Measurements from ENCODE around the gene RBMS1. TPM values are rescaled to one million over a fixed set of nuclear protein-coding genes. Genes with fewer than 3 reads are reported as not detected.

RBMS1 gene
- total and polyA plus RNA-seq, 4 donors: 7.9 to 23.5 (median 15.5) TPM

DNA sequence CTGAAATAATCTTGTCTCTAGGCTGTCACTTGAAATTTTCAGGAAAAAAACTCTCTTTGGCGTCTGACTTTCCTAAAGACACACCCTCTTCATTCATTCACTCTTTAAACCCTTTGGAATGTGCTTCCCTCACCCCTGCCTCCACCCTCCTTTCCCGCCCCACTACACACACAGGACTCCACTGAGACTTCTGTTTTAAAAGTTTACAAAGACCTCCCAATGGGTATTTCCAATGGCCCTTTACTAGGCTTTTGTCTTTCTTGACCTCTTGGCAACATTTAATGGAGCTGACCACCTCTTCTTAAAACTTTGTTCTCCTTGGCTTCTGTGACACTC lies 96.1 kb downstream of the RBMS1 start:
- Histone ChIP-seq H3K27ac (ENCODE audit: low read depth in 1 of 2, low read length in 2 of 2) (no peak overlapping the region), H3K4me1 (ENCODE audit: control insufficient read depth in 4 of 4, insufficient read depth in 4 of 4, low read length in 3 of 4) (no peaks in the 10 kb centered on the region), H3K36me3 (ENCODE audit: control insufficient read depth in 4 of 4, insufficient read depth in 3 of 4, low read depth in 1 of 4, low read length in 3 of 4) (no peaks in the 10 kb centered on the region), H3K9me3 (ENCODE audit: control insufficient read depth in 4 of 4, low read length in 3 of 4) (no peaks in the 10 kb centered on the region), H3K27me3 (ENCODE audit: control insufficient read depth in 4 of 4, insufficient read depth in 4 of 4, low read length in 3 of 4) (no peaks in the 10 kb centered on the region), H3K9ac (ENCODE audit: low read depth in 1 of 2, low read length in 2 of 2) (no peak overlapping the region), H3K4me3 (ENCODE audit: low read depth in 1 of 3, low read length in 3 of 3) (no peak overlapping the region)
- DNase-seq (ENCODE audit: low spot score): no peak
- 56% methylated on average over 2 of the region's 2 CpGs for WGBS
- TF ChIP-seq HNF4G (IDR thresholded peaks at IDR 0.05): no peak

GRCh38 chr2:160394153-160394552 lies 99.5 kb downstream of the RBMS1 start:
- 73% methylated on average over 1 of the region's 1 CpG for WGBS
- H3K27ac ChIP-seq (ENCODE audit: low read depth in 1 of 2, low read length in 2 of 2): no peak overlapping the region
- H3K27me3 ChIP-seq (ENCODE audit: control insufficient read depth in 4 of 4, insufficient read depth in 4 of 4, low read length in 3 of 4): no peaks in the 10 kb centered on the region
- no peaks in the 10 kb centered on the region for H3K9me3 ChIP-seq (ENCODE audit: control insufficient read depth in 4 of 4, low read length in 3 of 4)
- no peaks in the 10 kb centered on the region for H3K36me3 ChIP-seq (ENCODE audit: control insufficient read depth in 4 of 4, insufficient read depth in 3 of 4, low read depth in 1 of 4, low read length in 3 of 4)
- TF ChIP-seq CTCF (IDR thresholded peaks at IDR 0.05; ENCODE audit: low read depth, low read length, missing input control) (no peak), NR2F2 (IDR thresholded peaks at IDR 0.05) (no peak), GABPA (IDR thresholded peaks at IDR 0.05 in 1 of 2, conservative IDR thresholded peaks at IDR 0.05 in 1 of 2) (no peak), TAF1 (conservative IDR thresholded peaks at IDR 0.05) (no peak), YY1 (IDR thresholded peaks at IDR 0.05) (no peak), SP1 (IDR thresholded peaks at IDR 0.05) (no peak), FOXA1 (IDR thresholded peaks at IDR 0.05) (no peak), RXRA (IDR thresholded peaks at IDR 0.05) (no peak), JUND (IDR thresholded peaks at IDR 0.05) (no peak), HNF4A (conservative IDR thresholded peaks at IDR 0.05) (no peak), RAD21 (IDR thresholded peaks at IDR 0.05) (no peak), FOXA2 (IDR thresholded peaks at IDR 0.05) (no peak), HNF4G (IDR thresholded peaks at IDR 0.05) (no peak)
- TF ChIP-seq, protein P1, sequence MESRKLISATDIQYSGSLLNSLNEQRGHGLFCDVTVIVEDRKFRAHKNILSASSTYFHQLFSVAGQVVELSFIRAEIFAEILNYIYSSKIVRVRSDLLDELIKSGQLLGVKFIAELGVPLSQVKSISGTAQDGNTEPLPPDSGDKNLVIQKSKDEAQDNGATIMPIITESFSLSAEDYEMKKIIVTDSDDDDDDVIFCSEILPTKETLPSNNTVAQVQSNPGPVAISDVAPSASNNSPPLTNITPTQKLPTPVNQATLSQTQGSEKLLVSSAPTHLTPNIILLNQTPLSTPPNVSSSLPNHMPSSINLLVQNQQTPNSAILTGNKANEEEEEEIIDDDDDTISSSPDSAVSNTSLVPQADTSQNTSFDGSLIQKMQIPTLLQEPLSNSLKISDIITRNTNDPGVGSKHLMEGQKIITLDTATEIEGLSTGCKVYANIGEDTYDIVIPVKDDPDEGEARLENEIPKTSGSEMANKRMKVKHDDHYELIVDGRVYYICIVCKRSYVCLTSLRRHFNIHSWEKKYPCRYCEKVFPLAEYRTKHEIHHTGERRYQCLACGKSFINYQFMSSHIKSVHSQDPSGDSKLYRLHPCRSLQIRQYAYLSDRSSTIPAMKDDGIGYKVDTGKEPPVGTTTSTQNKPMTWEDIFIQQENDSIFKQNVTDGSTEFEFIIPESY (IDR thresholded peaks at IDR 0.05): no peak
- no peaks in the 10 kb centered on the region for H3K4me1 ChIP-seq (ENCODE audit: control insufficient read depth in 4 of 4, insufficient read depth in 4 of 4, low read length in 3 of 4)
- H3K4me3 ChIP-seq (ENCODE audit: low read depth in 1 of 3, low read length in 3 of 3): no peak overlapping the region
- no peak for DNase-seq (ENCODE audit: low spot score)
- no peak overlapping the region for H3K9ac ChIP-seq (ENCODE audit: low read depth in 1 of 2, low read length in 2 of 2)

GRCh38 chr2:160392201-160392600 lies 101.4 kb downstream of the RBMS1 start:
- no peak overlapping the region for H3K27ac ChIP-seq (ENCODE audit: low read depth in 1 of 2, low read length in 2 of 2)

More at GRCh38 chr2:160392201-160392600, 101.4 kb downstream of the RBMS1 start:
- WGBS: 96% methylated on average over 3 of the region's 3 CpGs
- Histone ChIP-seq H3K36me3 (ENCODE audit: control insufficient read depth in 4 of 4, insufficient read depth in 3 of 4, low read depth in 1 of 4, low read length in 3 of 4) (no peaks in the 10 kb centered on the region), H3K9ac (ENCODE audit: low read depth in 1 of 2, low read length in 2 of 2) (no peak overlapping the region), H3K4me1 (ENCODE audit: control insufficient read depth in 4 of 4, insufficient read depth in 4 of 4, low read length in 3 of 4) (peaks cover 0 to 3% (median 0%) of the 10 kb centered on the region in 4 donors), H3K4me3 (ENCODE audit: low read depth in 1 of 3, low read length in 3 of 3) (no peak overlapping the region), H3K9me3 (ENCODE audit: control insufficient read depth in 4 of 4, low read length in 3 of 4) (no peaks in the 10 kb centered on the region), H3K27me3 (ENCODE audit: control insufficient read depth in 4 of 4, insufficient read depth in 4 of 4, low read length in 3 of 4) (no peaks in the 10 kb centered on the region)
- DNase-seq (ENCODE audit: low spot score): no peak
- TF ChIP-seq TAF1 (conservative IDR thresholded peaks at IDR 0.05) (no peak), CTCF (IDR thresholded peaks at IDR 0.05; ENCODE audit: low read depth, low read length, missing input control) (no peak), FOXA1 (IDR thresholded peaks at IDR 0.05) (no peak), HNF4A (conservative IDR thresholded peaks at IDR 0.05) (no peak)
- TF ChIP-seq, protein P1 (IDR thresholded peaks at IDR 0.05): no peak
